Kidney tubule cell (primary cell): ENCODE results near the gene COQ4.

Source experiments
- DNase-seq: peaks from one replicate; pipeline ENCODE4 v3.0.0-alpha.2; 2018; ENCODE audit warnings: low spot score

Gene COQ4

GRCh38 chr9:128322404-128323211 lies at the start of gene COQ4, which contains the start of gene TRUB2:
TSS of gene COQ4 (plus strand) at chr9:128322839. CDS start at chr9:128322859, 20 bp downstream.
TSS of gene TRUB2 (minus strand) at chr9:128322447. CDS start at chr9:128322408, 39 bp downstream.
- DNase-seq, result peak; percentile 94

GRCh38 chr9:128274245-128274644 lies 48.4 kb upstream of the COQ4 start:
- no peak for DNase-seq

GRCh38 chr9:128275198-128276007 lies 47.2 kb upstream of the COQ4 start, which contains the start of gene GOLGA2:
TSS of gene GOLGA2 (minus strand) at chr9:128276007. CDS start at chr9:128275976, 31 bp downstream.
- DNase-seq, result peak; percentile 18

- DNase-seq, result peak; percentile 99
Measured at GRCh38 chr9:128276008-128276573, 46.5 kb upstream of the COQ4 start, which contains the start of gene SWI5. TSS of gene SWI5 (plus strand) at chr9:128276276.

- peak; percentile 40 for DNase-seq
Measured at GRCh38 chr9:128276574-128277270, 45.9 kb upstream of the COQ4 start.

- peak; percentile 70 for DNase-seq
Measured at GRCh38 chr9:128279088-128280073, 43.3 kb upstream of the COQ4 start.

- no peak for DNase-seq
Measured at GRCh38 chr9:128280084-128280622, 42.5 kb upstream of the COQ4 start.

- DNase-seq, result peak; percentile 42
Measured at GRCh38 chr9:128282500-128282899, 40.1 kb upstream of the COQ4 start.

- DNase-seq, result no peak
Measured at GRCh38 chr9:128285033-128285784, 37.4 kb upstream of the COQ4 start.

- DNase-seq, result no peak
Measured at GRCh38 chr9:128286440-128286839, 36.2 kb upstream of the COQ4 start.

- no peak for DNase-seq
Measured at GRCh38 chr9:128288273-128289004, 34.2 kb upstream of the COQ4 start.

GRCh38 chr9:128292009-128292408 lies 30.6 kb upstream of the COQ4 start:
- DNase-seq, result no peak

GRCh38 chr9:128293091-128293490 lies 29.5 kb upstream of the COQ4 start:
- DNase-seq, result no peak

- DNase-seq, result no peak
Measured at GRCh38 chr9:128294142-128294541, 28.5 kb upstream of the COQ4 start.

- no peak for DNase-seq
Measured at GRCh38 chr9:128296340-128297220, 26.1 kb upstream of the COQ4 start.

GRCh38 chr9:128297221-128297773 lies 25.3 kb upstream of the COQ4 start:
- DNase-seq, result no peak
